Mesothelial cell of epicardium (in vitro differentiated cells): ENCODE results near the gene CLDN7. TPM values are rescaled to one million over a fixed set of nuclear protein-coding genes. Genes with fewer than 3 reads are reported as not detected.
A peak's percentile ranks its signal among the peaks of the same experiment; 100 is the strongest.

Experiments used
- DNase-seq, 2 experiments: peaks; one replicate each; pipeline ENCODE4 v3.0.0; 2021; ENCODE audit warnings: low spot score in 2 of 2; ENCODE audit not compliant: unreplicated experiment in 2 of 2
- H3K27ac Mint-ChIP-seq: 2 replicates; pipeline ENCODE4 v1.8.0; 2021; ENCODE audit warnings: mixed read lengths
- H3K27me3 Mint-ChIP-seq: 2 replicates; pipeline ENCODE4 v1.8.0; 2021; ENCODE audit warnings: low read depth, mixed read lengths
- H3K36me3 Mint-ChIP-seq: 2 replicates; pipeline ENCODE4 v1.8.0; 2021; ENCODE audit warnings: mixed read lengths
- H3K4me1 Mint-ChIP-seq: 2 replicates; pipeline ENCODE4 v1.8.0; 2021; ENCODE audit warnings: mixed read lengths
- H3K4me3 Mint-ChIP-seq: 2 replicates; pipeline ENCODE4 v1.8.0; 2021; ENCODE audit warnings: mild to moderate bottlenecking, moderate library complexity, mixed read lengths
- H3K9me3 Mint-ChIP-seq: 2 replicates; pipeline ENCODE4 v1.8.0; 2021; ENCODE audit warnings: mixed read lengths
- total RNA-seq: library from RNA; stranded (reverse); gene quantifications from 3 replicates; pipeline ENCODE4 v1.2.1, GENCODE V29; 2021
- TF ChIP-seq, protein P1 (sequence below): fragments of 200-600 bp; sonication (generic); IDR thresholded peaks from one replicate; pipeline ENCODE4 v1.5.0; 2021; ENCODE audit warnings: antibody characterized with exemption; ENCODE audit not compliant: unreplicated experiment

CLDN7 gene
- total RNA-seq, 1 donor from 2014 or later = 79.2 TPM

DNA sequence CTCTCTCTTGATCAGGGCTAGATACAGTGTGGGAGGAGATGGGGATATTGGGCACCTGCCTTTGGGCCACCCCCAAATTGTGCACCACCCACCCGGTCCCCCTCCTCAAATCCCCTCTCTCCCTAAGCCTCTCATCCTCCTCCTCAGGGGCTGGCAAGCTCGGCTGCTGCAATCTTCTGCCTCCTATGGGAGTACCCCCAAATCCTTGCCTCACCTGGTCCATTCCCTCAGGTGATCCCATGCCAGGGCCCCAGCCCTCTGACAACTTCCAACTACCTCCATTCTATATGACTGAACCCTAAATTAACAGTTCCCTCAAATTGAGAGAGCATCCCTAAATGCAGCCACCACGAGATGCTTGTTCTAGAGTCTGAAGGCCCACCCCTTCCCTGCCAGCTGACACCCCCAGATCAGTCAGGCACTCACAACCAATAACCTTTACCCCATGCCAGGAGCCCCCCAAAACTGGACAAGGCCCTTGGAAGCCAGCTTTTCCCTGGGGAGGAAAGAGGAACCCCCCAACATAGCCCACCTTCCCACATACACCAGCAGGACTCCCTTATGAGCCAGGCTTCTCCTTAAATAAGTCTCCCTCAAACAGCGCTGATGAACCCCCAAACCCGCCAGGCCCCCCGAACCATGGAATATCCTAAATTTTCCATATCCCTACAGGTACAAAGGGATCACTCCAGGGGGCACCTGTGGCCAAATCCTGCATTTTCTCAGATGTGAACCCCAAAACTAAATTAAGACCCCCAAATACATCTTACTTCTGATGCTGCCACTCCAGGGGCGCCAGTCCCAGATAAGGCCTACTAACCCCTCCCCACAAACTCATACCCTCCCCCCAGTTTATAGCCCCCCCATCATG is 45.8 kb downstream of the CLDN7 start:
- Mint-ChIP-seq H3K4me1 (peaks cover 73% of the 10 kb centered on the region), H3K9me3 (no peaks in the 10 kb centered on the region), H3K36me3 (no peaks in the 10 kb centered on the region), H3K4me3 (peak overlapping the region; percentile 59), H3K27me3 (no peaks in the 10 kb centered on the region), H3K27ac (peak overlapping the region; percentile 93)
- no peak for DNase-seq
- TF ChIP-seq, protein P1, sequence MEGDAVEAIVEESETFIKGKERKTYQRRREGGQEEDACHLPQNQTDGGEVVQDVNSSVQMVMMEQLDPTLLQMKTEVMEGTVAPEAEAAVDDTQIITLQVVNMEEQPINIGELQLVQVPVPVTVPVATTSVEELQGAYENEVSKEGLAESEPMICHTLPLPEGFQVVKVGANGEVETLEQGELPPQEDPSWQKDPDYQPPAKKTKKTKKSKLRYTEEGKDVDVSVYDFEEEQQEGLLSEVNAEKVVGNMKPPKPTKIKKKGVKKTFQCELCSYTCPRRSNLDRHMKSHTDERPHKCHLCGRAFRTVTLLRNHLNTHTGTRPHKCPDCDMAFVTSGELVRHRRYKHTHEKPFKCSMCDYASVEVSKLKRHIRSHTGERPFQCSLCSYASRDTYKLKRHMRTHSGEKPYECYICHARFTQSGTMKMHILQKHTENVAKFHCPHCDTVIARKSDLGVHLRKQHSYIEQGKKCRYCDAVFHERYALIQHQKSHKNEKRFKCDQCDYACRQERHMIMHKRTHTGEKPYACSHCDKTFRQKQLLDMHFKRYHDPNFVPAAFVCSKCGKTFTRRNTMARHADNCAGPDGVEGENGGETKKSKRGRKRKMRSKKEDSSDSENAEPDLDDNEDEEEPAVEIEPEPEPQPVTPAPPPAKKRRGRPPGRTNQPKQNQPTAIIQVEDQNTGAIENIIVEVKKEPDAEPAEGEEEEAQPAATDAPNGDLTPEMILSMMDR = no peak

DNA sequence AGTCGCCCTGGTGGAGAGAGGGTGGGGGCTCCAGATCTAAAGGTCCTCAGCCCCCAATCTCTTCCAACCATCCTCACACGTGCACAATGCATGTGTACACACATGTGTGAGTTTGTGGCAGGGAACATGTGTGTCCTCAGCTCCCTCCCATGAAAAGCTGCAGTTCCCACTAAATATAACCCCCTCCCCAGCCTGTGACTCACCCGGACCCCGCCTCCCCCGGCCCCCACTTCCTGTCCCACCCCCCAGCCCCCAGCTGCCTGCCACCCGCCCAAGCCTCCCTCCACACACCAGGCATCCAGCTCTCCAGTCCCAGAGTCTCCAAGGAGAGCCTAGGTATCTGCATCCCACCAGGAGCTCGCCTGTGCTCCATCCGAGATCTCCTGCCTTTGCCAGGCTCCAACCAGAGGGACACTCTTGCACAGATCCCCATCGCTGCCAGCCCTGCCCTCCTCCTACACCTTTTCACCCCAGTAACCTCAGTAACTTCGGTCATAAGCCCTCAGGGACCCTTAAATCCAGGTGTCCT is 46.6 kb downstream of the CLDN7 start:
- Mint-ChIP-seq H3K4me1 (peaks cover 74% of the 10 kb centered on the region), H3K36me3 (no peaks in the 10 kb centered on the region), H3K9me3 (no peaks in the 10 kb centered on the region), H3K27ac (peak overlapping the region; percentile 98), H3K27me3 (no peaks in the 10 kb centered on the region), H3K4me3 (peak overlapping the region; percentile 92)
- TF ChIP-seq, protein P1 = no peak
- DNase-seq = no peak

DNA sequence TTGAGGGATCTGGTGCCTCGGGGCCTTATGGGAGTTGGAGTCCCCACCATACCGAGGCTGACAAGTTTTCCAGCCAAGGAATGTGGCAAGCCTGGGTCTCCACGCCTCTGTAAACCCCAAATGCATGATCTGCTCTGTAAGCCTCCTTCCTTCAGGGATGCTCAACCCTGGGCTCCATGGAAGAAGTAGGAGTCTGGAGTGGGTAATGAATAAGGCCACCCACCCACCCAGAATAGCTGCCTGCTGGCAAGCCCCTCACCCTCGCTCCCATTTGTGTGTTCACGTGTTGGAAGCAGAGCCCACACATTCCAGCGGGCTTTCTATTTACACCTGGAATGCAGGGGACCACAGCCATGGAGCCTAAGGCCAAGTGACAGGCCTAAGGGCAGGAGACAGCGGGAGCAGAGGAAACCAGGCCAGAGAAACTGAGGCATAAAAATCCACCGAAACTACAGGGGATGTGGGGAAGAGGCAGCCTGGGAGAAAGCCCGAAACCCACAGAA is 47.1 kb downstream of the CLDN7 start:
- Mint-ChIP-seq H3K27ac (peak overlapping the region; percentile 98), H3K27me3 (no peaks in the 10 kb centered on the region), H3K36me3 (no peaks in the 10 kb centered on the region), H3K9me3 (no peaks in the 10 kb centered on the region), H3K4me3 (peak overlapping the region; percentile 92), H3K4me1 (peaks cover 74% of the 10 kb centered on the region)
- DNase-seq = no peak
- TF ChIP-seq, protein P1 = no peak

DNA sequence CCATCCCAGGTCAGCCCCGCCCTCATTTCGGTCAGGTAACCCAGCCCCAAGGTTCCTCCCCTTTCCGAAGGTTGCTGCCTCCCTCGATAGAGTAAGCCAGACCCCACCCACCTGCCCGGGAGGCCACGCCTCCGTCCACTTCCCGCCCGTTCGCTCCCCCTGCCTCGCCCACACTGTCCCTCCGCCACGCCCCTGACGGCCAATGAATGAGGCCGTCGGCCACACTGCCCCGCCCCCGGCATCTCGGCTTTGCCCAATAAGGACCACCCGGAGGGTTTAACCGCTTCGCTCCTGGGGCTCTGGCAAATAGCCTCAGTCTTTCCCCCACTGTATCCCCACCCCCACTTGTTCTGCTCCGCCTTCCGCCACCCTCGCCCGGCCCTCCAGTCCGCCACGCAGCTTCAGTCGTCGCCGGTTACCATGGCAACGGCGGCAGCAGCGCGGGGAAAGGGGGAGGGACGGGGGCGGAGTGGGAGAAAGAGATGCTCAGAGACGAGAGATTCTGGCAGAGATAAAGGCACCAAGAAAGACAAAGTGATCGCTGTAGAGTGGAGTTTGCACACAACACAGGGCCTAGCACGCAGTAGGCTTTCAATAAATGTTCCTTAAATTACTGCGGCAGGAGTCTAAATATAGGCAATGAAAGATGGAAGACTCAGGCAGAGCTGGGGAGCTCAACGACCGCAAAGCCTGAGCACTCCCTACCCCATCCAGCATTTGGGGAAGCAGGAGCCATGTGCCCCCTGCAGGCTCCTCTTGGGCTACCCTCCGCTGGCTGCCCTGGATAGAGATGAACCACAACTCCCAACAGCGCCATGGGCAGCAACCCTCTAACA is 47.8 kb downstream of the CLDN7 start:
- H3K4me3 Mint-ChIP-seq = peak overlapping the region; percentile 92
- no peaks in the 10 kb centered on the region for H3K9me3 Mint-ChIP-seq
- H3K27me3 Mint-ChIP-seq = no peaks in the 10 kb centered on the region
- TF ChIP-seq, protein P1 = no peak
- peak overlapping the region; percentile 98 for H3K27ac Mint-ChIP-seq
- peak; percentile 99 for DNase-seq
- H3K4me1 Mint-ChIP-seq = peaks cover 75% of the 10 kb centered on the region
- H3K36me3 Mint-ChIP-seq = no peaks in the 10 kb centered on the region

DNA sequence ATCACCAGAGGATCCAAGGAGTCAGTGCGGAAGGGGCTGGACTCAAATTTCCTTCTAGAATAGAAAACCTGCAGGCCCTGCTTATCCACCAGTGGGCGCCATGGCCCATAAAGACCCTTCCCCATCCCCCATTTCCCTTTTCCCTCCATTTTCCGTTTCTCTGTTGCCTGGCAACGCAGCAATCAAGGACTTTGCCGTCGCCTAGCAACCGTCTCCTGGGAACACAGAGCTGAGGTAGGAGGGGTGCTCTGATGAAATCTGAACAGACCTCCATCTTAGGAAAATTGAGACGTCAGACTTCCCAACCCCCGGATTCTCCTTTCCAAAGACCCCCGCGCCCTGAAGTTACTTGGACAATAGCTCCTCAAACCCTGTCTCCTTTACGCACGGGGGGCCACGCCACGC is 48.4 kb downstream of the CLDN7 start:
- H3K27ac Mint-ChIP-seq = peak overlapping the region; percentile 98
- H3K27me3 Mint-ChIP-seq = no peaks in the 10 kb centered on the region
- DNase-seq = peak; percentile 75 to 84

More for the DNA sequence above, 48.4 kb downstream of the CLDN7 start:
- TF ChIP-seq, protein P1 = peak; percentile 51
- no peaks in the 10 kb centered on the region for H3K9me3 Mint-ChIP-seq
- peaks cover 71% of the 10 kb centered on the region for H3K4me1 Mint-ChIP-seq
- H3K36me3 Mint-ChIP-seq = no peaks in the 10 kb centered on the region
- peak overlapping the region; percentile 92 for H3K4me3 Mint-ChIP-seq
